Stimulated activated CD4-positive, alpha-beta T cell treated with anti-CD3 and anti-CD28 coated beads, TNF-alpha, amount 100 ng/mL, for 4 hours (primary cell): Measurements from ENCODE around the gene LIPF.
"Not testable (repeated sequence)": the region's sequence is repeated elsewhere in the genome, so short reads cannot be mapped to it uniquely, and the experiment has no call there.

ENCODE experiments used
- DNase-seq, 3 experiments: peaks; one replicate each; pipeline ENCODE4 v3.0.0-alpha.2; 2020; ENCODE audit warnings: low read depth in 3 of 3

LIPF gene, protein sequence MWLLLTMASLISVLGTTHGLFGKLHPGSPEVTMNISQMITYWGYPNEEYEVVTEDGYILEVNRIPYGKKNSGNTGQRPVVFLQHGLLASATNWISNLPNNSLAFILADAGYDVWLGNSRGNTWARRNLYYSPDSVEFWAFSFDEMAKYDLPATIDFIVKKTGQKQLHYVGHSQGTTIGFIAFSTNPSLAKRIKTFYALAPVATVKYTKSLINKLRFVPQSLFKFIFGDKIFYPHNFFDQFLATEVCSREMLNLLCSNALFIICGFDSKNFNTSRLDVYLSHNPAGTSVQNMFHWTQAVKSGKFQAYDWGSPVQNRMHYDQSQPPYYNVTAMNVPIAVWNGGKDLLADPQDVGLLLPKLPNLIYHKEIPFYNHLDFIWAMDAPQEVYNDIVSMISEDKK

GRCh38 chr10:88664142-88664541, at the start of gene LIPF:
Gene LIPF, plus strand, starts transcription at chr10:88664442. Its CDS starts 2,856 bp downstream, at chr10:88667298.
- no peak for DNase-seq

- no peak for DNase-seq
Observed at GRCh38 chr10:88616250-88616977, 47.8 kb upstream of the LIPF start.

GRCh38 chr10:88617772-88618300, 46.4 kb upstream of the LIPF start:
- no peak for DNase-seq

GRCh38 chr10:88618496-88618895, 45.7 kb upstream of the LIPF start:
- DNase-seq: no peak

GRCh38 chr10:88620441-88620840, 43.8 kb upstream of the LIPF start:
- no peak for DNase-seq

DNA sequence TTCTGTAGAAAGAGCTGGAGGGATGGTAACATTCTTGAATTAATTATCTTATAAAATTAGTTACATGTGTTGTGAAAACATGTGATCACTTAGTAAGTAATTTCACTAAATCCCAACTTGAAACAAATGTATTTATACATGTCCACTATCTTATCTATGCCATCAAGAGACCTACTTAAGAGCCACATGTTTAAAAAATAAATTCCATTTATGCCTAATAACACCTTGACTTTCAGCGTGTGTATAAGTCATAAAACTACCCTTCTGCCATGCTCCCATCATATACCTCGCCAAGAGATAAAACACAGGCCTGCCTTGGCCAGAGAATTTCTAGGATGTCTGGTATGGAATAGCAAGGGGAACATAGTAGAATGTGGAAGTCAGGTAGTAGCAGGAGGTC, 40.4 kb upstream of the LIPF start:
- DNase-seq: no peak

DNA sequence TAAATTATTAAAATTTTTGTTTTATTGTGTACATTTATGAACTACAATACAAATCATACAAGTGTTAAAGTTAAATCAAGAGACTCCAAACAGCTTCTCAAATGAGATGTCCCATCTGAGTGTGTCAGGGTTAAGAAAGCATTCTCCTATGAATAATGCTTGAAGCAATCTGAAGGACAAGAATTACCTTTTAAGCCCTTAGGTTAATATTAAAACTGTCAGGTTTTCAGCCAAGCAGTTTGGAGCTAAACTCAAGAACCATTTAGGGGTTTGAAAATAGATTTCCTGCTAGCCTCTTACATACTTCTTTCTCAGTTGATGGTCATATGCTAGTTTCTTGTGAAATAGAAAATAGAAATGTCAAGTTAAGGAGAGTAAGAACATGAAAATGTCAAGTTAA, 39.4 kb upstream of the LIPF start:
- DNase-seq: no peak

DNA sequence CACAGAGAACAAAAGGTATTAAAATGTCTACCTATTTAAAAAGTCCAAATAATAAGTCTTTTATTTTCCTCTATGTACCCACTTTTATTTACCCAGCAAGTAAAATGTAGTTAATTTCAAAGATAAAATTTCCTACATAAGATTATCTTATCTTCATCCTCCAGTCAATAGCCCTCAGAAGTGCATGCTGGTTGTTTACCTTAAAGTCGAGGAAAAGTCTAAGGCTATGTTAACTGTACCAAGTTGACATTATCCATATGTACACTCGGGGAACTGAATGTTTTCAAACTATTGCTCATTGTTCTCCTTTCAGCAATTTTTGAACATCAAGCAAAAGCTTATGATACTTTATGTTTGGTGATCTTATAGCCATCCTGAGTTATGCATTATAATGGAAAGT, 24.1 kb upstream of the LIPF start:
- DNase-seq: no peak

- no peak for DNase-seq
Observed at GRCh38 chr10:88642209-88642608, 22.0 kb upstream of the LIPF start.

GRCh38 chr10:88642963-88643362, 21.3 kb upstream of the LIPF start:
- no peak for DNase-seq

DNA sequence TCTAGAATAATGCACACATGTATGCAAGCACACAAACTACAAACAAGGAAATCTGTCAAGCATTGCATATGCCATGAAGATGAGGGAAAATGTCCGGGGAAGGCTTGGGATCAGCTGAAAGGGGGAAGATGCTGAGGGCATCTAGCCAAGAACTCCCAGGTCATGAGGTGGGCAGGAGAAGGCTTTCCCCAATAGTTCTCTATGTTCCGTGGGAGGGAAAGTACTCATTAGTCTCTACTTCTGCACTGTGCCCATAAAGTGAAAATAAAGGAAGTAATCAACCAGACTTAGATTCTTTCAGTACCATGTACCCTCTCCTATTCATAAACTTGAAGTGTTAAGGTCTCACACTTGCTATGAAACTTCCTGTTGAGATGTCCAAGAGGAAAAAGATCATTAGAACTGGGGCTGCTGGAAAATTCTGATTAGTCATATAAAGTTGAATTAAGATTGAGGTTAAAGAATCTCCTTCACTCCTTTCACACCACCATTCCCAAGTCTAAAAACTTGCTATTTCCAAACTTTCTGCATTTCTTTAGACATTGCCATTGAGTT, 17.1 kb upstream of the LIPF start:
- DNase-seq: no peak

- no peak for DNase-seq
Observed at GRCh38 chr10:88651101-88651551, 13.1 kb upstream of the LIPF start.

- DNase-seq: no peak
Observed at GRCh38 chr10:88652616-88653015, 11.6 kb upstream of the LIPF start.

DNA sequence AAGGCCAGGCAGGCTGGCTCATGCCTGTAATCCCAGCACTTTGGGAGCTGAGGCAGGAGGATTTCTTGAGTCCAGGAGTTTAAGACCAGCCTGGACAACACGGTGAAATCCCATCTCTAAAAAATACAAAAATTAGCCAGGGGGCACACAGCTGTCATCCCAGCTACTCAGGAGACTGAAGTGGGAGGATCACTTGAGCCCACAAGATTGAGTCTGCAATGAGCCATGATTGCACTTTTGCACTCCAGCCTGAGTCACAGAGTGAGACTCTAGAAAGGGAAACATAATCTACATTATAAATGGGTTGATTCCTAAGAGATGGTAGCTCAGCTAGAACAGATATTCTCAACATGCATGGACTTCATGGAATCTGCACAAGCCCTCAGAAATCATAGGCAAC, 6.3 kb upstream of the LIPF start:
- no peak for DNase-seq

DNA sequence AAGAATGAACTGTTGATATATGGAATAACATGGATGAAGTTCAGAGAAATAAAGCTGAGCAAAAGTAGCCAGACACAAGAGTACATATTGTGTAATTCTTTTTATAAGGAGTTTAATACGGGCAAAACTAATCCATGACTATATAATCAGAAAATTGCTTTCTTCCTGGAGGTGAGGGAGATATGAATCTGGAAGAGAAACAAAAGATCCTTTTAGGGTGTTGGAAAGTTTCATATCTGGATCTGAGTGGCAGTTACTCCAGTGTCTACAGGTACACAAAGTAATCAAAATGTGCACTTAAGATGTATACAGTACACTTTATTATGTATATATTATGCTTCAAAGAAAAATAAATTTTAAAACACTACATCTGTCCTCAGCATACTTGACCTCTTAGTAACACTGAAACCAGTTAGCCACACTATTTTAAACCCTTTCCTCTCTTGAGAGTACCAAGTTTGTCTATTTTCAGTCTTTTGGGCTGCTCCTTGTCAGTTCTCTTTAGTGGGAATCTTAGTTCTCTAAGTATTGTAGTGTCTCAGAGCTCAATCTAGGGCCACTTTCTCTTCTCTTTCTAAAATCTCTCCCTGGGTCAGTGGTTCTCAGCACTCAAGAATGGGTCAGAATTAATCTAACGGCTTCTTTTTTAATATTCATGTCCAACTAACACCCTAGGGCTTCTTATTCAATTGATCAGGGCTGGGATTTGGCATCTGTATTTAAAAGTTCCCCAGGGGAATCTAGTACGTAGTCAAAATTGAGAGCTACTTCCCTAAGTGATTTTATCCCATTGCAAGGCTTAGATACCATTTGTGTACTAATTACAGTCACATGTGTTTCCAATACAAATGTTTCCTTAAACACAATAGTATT, 4.3 kb upstream of the LIPF start:
- no peak for DNase-seq

GRCh38 chr10:88660598-88660884, 3.7 kb upstream of the LIPF start:
- DNase-seq: no peak

DNA sequence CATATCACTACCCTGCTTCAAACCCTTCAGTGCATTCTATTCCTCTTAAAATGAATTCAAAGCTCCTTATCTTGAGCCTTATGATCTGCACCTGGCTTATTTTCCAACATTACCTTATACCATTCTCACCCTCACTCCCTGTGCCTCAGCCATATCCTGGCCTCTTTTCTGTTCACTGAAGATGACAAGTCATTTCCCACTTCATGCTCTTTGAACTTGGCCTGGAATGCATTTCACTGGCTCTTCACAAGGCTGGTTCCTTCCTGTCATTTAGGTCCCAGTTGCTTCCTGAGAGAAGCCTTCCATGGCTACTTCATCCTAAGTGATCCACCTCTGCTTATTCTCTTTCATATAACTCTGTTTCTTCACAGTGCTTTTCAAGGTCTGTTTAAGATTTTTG, 3.2 kb upstream of the LIPF start:
- no peak for DNase-seq

DNA sequence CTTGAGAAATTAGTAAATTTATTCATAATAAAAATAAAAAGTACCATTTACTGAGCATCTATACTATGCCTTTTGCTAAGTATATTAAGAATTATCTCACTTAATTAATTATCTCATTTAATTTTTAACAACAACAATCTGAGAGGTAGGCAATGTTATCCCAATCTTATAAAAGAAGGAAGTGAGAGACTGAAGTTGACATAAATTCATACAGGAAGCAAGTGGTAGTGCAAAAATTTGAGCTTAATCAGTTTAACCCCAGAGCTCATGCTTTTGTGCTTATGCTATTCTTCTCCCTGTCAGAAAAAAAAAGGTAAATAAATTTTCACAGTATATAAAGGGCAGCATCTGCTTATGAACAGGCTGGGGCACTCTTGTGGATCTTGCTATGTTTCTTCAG, 2.7 kb upstream of the LIPF start:
- no peak for DNase-seq

DNA sequence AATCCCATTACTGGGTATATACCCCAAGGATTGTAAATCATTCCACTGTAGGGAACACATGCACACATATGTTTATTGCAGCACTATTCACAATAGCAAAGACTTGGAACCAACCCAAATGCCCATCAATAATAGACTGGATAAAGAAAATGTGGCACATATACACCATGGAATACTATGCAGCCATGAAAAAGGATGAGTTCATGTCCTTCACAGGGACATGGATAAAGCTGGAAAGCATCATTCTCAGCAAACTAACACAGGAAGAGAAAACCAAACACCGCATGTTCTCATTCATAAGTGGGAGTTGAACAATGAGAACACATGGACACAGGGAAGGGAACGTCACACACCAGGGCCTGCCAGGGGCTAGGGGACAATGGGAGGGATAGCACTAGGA, 1.1 kb upstream of the LIPF start:
- not testable (repeated sequence) for DNase-seq

DNA sequence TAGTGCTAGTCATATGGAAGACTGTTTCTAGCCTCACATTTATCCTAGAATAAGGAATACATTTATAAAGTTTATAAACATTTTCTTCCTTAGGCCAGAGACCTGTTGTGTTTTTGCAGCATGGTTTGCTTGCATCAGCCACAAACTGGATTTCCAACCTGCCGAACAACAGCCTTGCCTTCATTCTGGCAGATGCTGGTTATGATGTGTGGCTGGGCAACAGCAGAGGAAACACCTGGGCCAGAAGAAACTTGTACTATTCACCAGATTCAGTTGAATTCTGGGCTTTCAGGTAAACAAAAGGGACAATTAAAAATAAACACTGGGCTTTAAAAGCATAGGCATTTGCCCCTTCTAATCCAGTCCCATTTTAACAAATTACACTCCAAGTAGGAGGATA, 4.2 kb downstream of the LIPF start:
- DNase-seq: no peak

DNA sequence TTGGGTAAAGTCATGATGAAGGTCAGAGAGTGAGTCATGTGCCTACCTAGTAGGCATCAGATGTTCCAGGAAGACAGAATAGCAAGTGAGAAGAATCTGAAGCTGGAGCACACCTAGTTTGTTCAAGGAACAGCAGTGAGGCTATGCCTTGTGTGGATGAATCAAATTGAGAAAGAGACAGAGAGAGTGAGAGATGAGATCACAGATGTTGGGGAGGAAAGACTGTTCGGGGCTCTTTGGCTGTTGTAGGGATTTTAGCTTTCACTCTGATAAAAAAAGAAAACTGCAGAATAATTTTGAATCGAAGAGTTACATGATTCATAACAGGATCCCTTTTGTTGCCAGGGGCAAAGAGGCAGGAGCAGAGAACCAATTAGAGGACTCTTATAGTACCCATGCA, 6.3 kb downstream of the LIPF start:
- no peak for DNase-seq

- no peak for DNase-seq
Observed at GRCh38 chr10:88672041-88672440, 7.8 kb downstream of the LIPF start.
